DOHH2 (cell line): ENCODE measurements around the gene CDKN2C.
A peak's percentile ranks its signal among the peaks of the same experiment; 100 is the strongest.
"Not testable (repeated sequence)": the region's sequence is repeated elsewhere in the genome, so short reads cannot be mapped to it uniquely, and the experiment has no call there.

Experiments
- H3F3A ChIP-seq: fragments of 200-600 bp; sonication (generic), shearing (Covaris generic); 2 replicates; pipeline ENCODE4 v1.6.0; 2016; ENCODE audit warnings: antibody characterized with exemption, mild to moderate bottlenecking; ENCODE audit not compliant: control insufficient read depth, insufficient read depth
- H3K27ac ChIP-seq: fragments of 200-600 bp; sonication (generic); 2 replicates; pipeline ENCODE4 v1.5.1; 2014; ENCODE audit warnings: low read depth, mild to moderate bottlenecking, low read length, moderate library complexity
- H3K27me3 ChIP-seq: fragments of 200-600 bp; sonication (generic); 2 replicates; pipeline ENCODE4 v1.6.1; 2014; ENCODE audit warnings: mild to moderate bottlenecking, low read length, mixed read lengths; ENCODE audit not compliant: control insufficient read depth
- H3K36me3 ChIP-seq: fragments of 200-600 bp; sonication (generic); 2 replicates; pipeline ENCODE4 v1.6.1; 2014; ENCODE audit warnings: mild to moderate bottlenecking, low read length, moderate library complexity, mixed read lengths; ENCODE audit not compliant: control insufficient read depth
- H3K4me1 ChIP-seq: fragments of 200-600 bp; sonication (generic); 2 replicates; pipeline ENCODE4 v1.6.1; 2014; ENCODE audit warnings: mild to moderate bottlenecking, low read length, mixed read lengths; ENCODE audit not compliant: control insufficient read depth
- H3K4me2 ChIP-seq: fragments of 200-600 bp; sonication (generic); 2 replicates; pipeline ENCODE4 v1.6.0; 2014; ENCODE audit warnings: mild to moderate bottlenecking, low read length, moderate library complexity
- H3K4me3 ChIP-seq: fragments of 200-600 bp; sonication (generic); 2 replicates; pipeline ENCODE4 v1.5.1; 2014; ENCODE audit warnings: mild to moderate bottlenecking, low read length, mixed read lengths
- H3K79me2 ChIP-seq: fragments of 200-600 bp; sonication (generic); 2 replicates; pipeline ENCODE4 v1.6.1; 2014; ENCODE audit warnings: mild to moderate bottlenecking, low read length, mixed read lengths; ENCODE audit not compliant: control insufficient read depth
- H3K9me2 ChIP-seq: fragments of 200-600 bp; sonication (generic); replicated peaks from 2 replicates; pipeline ENCODE4 v1.6.1; 2014; ENCODE audit warnings: mild to moderate bottlenecking, low read length, mixed read lengths; ENCODE audit not compliant: control insufficient read depth
- H3K9me3 ChIP-seq: fragments of 200-600 bp; sonication (generic); 2 replicates; pipeline ENCODE4 v1.6.1; 2014; ENCODE audit warnings: antibody characterized with exemption, low read length, mixed read lengths; ENCODE audit not compliant: control insufficient read depth, insufficient read depth
- H4K20me1 ChIP-seq: fragments of 200-600 bp; sonication (generic); 2 replicates; pipeline ENCODE4 v1.6.0; 2014; ENCODE audit warnings: low read depth, mild to moderate bottlenecking, antibody characterized with exemption, low read length, moderate library complexity; ENCODE audit not compliant: control insufficient read depth, insufficient read depth
- CTCF ChIP-seq: fragments of 200-600 bp; sonication (generic); IDR thresholded peaks from one replicate; pipeline ENCODE4 v1.5.1; 2014; ENCODE audit warnings: antibody characterized with exemption, mild to moderate bottlenecking, low read depth, low read length; ENCODE audit not compliant: poor library complexity, severe bottlenecking
- EZH2phosphoT487 ChIP-seq: fragments of 200-600 bp; sonication (generic); IDR thresholded peaks from 2 replicates; pipeline ENCODE4 v1.6.1; 2017; ENCODE audit warnings: borderline replicate concordance, mild to moderate bottlenecking, antibody characterized with exemption, low read length, moderate library complexity, mixed read lengths

Gene CDKN2C

GRCh38 chr1:51000651-51001050 is 30.6 kb downstream of the CDKN2C start:
- Histone ChIP-seq H3K36me3 (peaks cover 21% of the 10 kb centered on the region), H3K4me3 (peak overlapping the region; percentile 35; the same call in 1 of the 2 replicates), H3K4me2 (peak overlapping the region; percentile 51), H4K20me1 (no peaks in the 10 kb centered on the region), H3K27me3 (no peaks in the 10 kb centered on the region), H3K4me1 (peaks cover 25% of the 10 kb centered on the region), H3K27ac (peak overlapping the region; percentile 61), H3K9me3 (no peaks in the 10 kb centered on the region), H3F3A (peaks cover 14% of the 10 kb centered on the region), H3K79me2 (peaks cover 8% of the 10 kb centered on the region), H3K9me2 (no peaks in the 10 kb centered on the region)
- TF ChIP-seq CTCF (no peak), EZH2phosphoT487 (no peak)

GRCh38 chr1:51002516-51002915 is 32.5 kb downstream of the CDKN2C start:
- no peaks in the 10 kb centered on the region for H3K9me3 ChIP-seq
- 0 out of 2 replicates have a peak, but pooled peaks cover 2% of the 10 kb centered on the region for H3K79me2 ChIP-seq
- no peaks in the 10 kb centered on the region for H3K27me3 ChIP-seq
- peaks cover 25% of the 10 kb centered on the region for H3K4me1 ChIP-seq
- no peak overlapping the region for H3K27ac ChIP-seq
- peaks cover 24% of the 10 kb centered on the region for H3K36me3 ChIP-seq
- H3F3A ChIP-seq: peaks cover 14% of the 10 kb centered on the region
- no peak for TF ChIP-seq CTCF
- no peak for TF ChIP-seq EZH2phosphoT487
- no peak overlapping the region for H3K4me2 ChIP-seq
- H3K4me3 ChIP-seq: no peak overlapping the region
- H3K9me2 ChIP-seq: no peaks in the 10 kb centered on the region
- H4K20me1 ChIP-seq: no peaks in the 10 kb centered on the region

GRCh38 chr1:51005549-51005948 is 35.5 kb downstream of the CDKN2C start:
- H3K4me3 ChIP-seq, H3K4me2 ChIP-seq, H4K20me1 ChIP-seq, H3F3A ChIP-seq, H3K27me3 ChIP-seq, H3K79me2 ChIP-seq, H3K4me1 ChIP-seq, H3K9me2 ChIP-seq, H3K9me3 ChIP-seq, H3K27ac ChIP-seq: not testable (repeated sequence)
- H3K36me3 ChIP-seq: peaks cover 27% of the 10 kb centered on the region

GRCh38 chr1:51009381-51009780 is 39.3 kb downstream of the CDKN2C start:
- Histone ChIP-seq H3K9me2 (no peaks in the 10 kb centered on the region), H3K4me3 (no peak overlapping the region), H3K27me3 (no peaks in the 10 kb centered on the region), H3K4me2 (no peak overlapping the region), H4K20me1 (no peaks in the 10 kb centered on the region), H3F3A (no peaks in the 10 kb centered on the region), H3K36me3 (peaks cover 17% of the 10 kb centered on the region), H3K9me3 (no peaks in the 10 kb centered on the region), H3K79me2 (no peaks in the 10 kb centered on the region), H3K4me1 (no peaks in the 10 kb centered on the region), H3K27ac (no peak overlapping the region)
- no peak for TF ChIP-seq EZH2phosphoT487
- no peak for TF ChIP-seq CTCF
